ENCODE results near the gene TNFAIP3.

The TNFAIP3 gene

GRCh38 chr6:137827977-137828810 is 38.9 kb upstream of the TNFAIP3 start:
- no peak overlapping the region for H3K27ac ChIP-seq (replicated peaks)
- TF ChIP-seq, protein P1, sequence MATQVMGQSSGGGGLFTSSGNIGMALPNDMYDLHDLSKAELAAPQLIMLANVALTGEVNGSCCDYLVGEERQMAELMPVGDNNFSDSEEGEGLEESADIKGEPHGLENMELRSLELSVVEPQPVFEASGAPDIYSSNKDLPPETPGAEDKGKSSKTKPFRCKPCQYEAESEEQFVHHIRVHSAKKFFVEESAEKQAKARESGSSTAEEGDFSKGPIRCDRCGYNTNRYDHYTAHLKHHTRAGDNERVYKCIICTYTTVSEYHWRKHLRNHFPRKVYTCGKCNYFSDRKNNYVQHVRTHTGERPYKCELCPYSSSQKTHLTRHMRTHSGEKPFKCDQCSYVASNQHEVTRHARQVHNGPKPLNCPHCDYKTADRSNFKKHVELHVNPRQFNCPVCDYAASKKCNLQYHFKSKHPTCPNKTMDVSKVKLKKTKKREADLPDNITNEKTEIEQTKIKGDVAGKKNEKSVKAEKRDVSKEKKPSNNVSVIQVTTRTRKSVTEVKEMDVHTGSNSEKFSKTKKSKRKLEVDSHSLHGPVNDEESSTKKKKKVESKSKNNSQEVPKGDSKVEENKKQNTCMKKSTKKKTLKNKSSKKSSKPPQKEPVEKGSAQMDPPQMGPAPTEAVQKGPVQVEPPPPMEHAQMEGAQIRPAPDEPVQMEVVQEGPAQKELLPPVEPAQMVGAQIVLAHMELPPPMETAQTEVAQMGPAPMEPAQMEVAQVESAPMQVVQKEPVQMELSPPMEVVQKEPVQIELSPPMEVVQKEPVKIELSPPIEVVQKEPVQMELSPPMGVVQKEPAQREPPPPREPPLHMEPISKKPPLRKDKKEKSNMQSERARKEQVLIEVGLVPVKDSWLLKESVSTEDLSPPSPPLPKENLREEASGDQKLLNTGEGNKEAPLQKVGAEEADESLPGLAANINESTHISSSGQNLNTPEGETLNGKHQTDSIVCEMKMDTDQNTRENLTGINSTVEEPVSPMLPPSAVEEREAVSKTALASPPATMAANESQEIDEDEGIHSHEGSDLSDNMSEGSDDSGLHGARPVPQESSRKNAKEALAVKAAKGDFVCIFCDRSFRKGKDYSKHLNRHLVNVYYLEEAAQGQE (IDR thresholded peaks at IDR 0.05; ENCODE audit: insufficient replicate concordance, low read depth): no peak
- TF ChIP-seq SPI1 (IDR thresholded peaks at IDR 0.05; ENCODE audit: borderline replicate concordance, low read depth) (no peak), GABPA (IDR thresholded peaks at IDR 0.05; ENCODE audit: low read depth) (no peak), POLR2AphosphoS5 (IDR thresholded peaks at IDR 0.05; ENCODE audit: low read depth) (no peak)
- TF ChIP-seq, protein P2, sequence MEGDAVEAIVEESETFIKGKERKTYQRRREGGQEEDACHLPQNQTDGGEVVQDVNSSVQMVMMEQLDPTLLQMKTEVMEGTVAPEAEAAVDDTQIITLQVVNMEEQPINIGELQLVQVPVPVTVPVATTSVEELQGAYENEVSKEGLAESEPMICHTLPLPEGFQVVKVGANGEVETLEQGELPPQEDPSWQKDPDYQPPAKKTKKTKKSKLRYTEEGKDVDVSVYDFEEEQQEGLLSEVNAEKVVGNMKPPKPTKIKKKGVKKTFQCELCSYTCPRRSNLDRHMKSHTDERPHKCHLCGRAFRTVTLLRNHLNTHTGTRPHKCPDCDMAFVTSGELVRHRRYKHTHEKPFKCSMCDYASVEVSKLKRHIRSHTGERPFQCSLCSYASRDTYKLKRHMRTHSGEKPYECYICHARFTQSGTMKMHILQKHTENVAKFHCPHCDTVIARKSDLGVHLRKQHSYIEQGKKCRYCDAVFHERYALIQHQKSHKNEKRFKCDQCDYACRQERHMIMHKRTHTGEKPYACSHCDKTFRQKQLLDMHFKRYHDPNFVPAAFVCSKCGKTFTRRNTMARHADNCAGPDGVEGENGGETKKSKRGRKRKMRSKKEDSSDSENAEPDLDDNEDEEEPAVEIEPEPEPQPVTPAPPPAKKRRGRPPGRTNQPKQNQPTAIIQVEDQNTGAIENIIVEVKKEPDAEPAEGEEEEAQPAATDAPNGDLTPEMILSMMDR (IDR thresholded peaks at IDR 0.05; ENCODE audit: insufficient read depth, low read length): no peak
- no peaks in the 10 kb centered on the region for H3K27me3 ChIP-seq (ENCODE audit: insufficient read depth, poor library complexity, severe bottlenecking)

GRCh38 chr6:137829641-137830083 is 37.4 kb upstream of the TNFAIP3 start:
- no peak overlapping the region for H3K27ac ChIP-seq (replicated peaks)
- no peak for DNase-seq (ENCODE audit: low read depth in 1 of 2, low spot score in 1 of 2)
- no peaks in the 10 kb centered on the region for H3K27me3 ChIP-seq (ENCODE audit: insufficient read depth, poor library complexity, severe bottlenecking)
- TF ChIP-seq SPI1 (IDR thresholded peaks at IDR 0.05; ENCODE audit: borderline replicate concordance, low read depth) (no peak), POLR2AphosphoS5 (IDR thresholded peaks at IDR 0.05; ENCODE audit: low read depth) (no peak), GABPA (IDR thresholded peaks at IDR 0.05; ENCODE audit: low read depth) (no peak)
- TF ChIP-seq, protein P2 (IDR thresholded peaks at IDR 0.05; ENCODE audit: insufficient read depth, low read length): no peak
- TF ChIP-seq, protein P1 (IDR thresholded peaks at IDR 0.05; ENCODE audit: insufficient replicate concordance, low read depth): no peak
- H3K4me3 ChIP-seq (replicated peaks; ENCODE audit: insufficient read depth, low read length): no peak overlapping the region

More at GRCh38 chr6:137827977-137828810, 38.9 kb upstream of the TNFAIP3 start:
- DNase-seq (ENCODE audit: low read depth in 1 of 2, low spot score in 1 of 2): no peak
- no peak overlapping the region for H3K4me3 ChIP-seq (replicated peaks; ENCODE audit: insufficient read depth, low read length)

- H3K27ac ChIP-seq (replicated peaks): no peak overlapping the region
- DNase-seq (ENCODE audit: low read depth in 1 of 2, low spot score in 1 of 2): no peak
- H3K27me3 ChIP-seq (ENCODE audit: insufficient read depth, poor library complexity, severe bottlenecking): no peaks in the 10 kb centered on the region
- TF ChIP-seq, protein P1 (IDR thresholded peaks at IDR 0.05; ENCODE audit: insufficient replicate concordance, low read depth): no peak
- TF ChIP-seq SPI1 (IDR thresholded peaks at IDR 0.05; ENCODE audit: borderline replicate concordance, low read depth) (no peak), POLR2AphosphoS5 (IDR thresholded peaks at IDR 0.05; ENCODE audit: low read depth) (no peak)
- H3K4me3 ChIP-seq (replicated peaks; ENCODE audit: insufficient read depth, low read length): no peak overlapping the region
These were observed 36.5 kb upstream of the TNFAIP3 start for GRCh38 chr6:137830511-137830911.

Measured in HL-60 (cell line).